Measurements from ENCODE around the gene HSD3B1. TPM values are rescaled to one million over a fixed set of nuclear protein-coding genes. Genes with fewer than 3 reads are reported as not detected.
"Not testable (repeated sequence)": the region's sequence is repeated elsewhere in the genome, so short reads cannot be mapped to it uniquely, and the experiment has no call there.

The HSD3B1 gene
- total RNA-seq, 1 donor from 2014 or later = not detected

GRCh38 chr1:119553302-119554071 lies 46.5 kb downstream of the HSD3B1 start:
- DNase-seq (ENCODE audit: low read depth in 2 of 2) = not testable (repeated sequence)

GRCh38 chr1:119554183-119554582 lies 47.2 kb downstream of the HSD3B1 start:
- DNase-seq (ENCODE audit: low read depth in 2 of 2) = peak; percentile 26 to 77

GRCh38 chr1:119556423-119556822 lies 49.4 kb downstream of the HSD3B1 start:
- no peak for DNase-seq (ENCODE audit: low read depth in 2 of 2)

GRCh38 chr1:119560402-119560801 lies 53.4 kb downstream of the HSD3B1 start:
- DNase-seq (ENCODE audit: low read depth in 2 of 2) = not testable (repeated sequence)

- DNase-seq (ENCODE audit: low read depth in 2 of 2) = no peak
Observed at GRCh38 chr1:119564548-119564947, 57.5 kb downstream of the HSD3B1 start.

Other genes starting within 250 kb of the HSD3B1 start
- gene HAO2, start 138.4 kb upstream of the HSD3B1 start, total RNA-seq = not detected in 2 replicates
- not detected in 2 replicates for gene HSD3B2, start 92.1 kb upstream of the HSD3B1 start, total RNA-seq
- gene ZNF697, start 141.1 kb downstream of the HSD3B1 start, total RNA-seq = 13.1 and 18.8 TPM in 2 replicates
- 0.99 and 2.4 TPM in 2 replicates for gene PHGDH, start 204.7 kb downstream of the HSD3B1 start, total RNA-seq